ENCODE data around the gene GPD1. TPM values are rescaled to one million over a fixed set of nuclear protein-coding genes. Genes with fewer than 3 reads are reported as not detected.

Gene GPD1
- total RNA-seq, 6 experiments from 2014 or later = 43.6 to 210 (median 110) TPM

GRCh38 chr12:50075808-50076170, 28.0 kb upstream of the GPD1 start:
- no peak overlapping the region for H3K27ac ChIP-seq
- no peaks in the 10 kb centered on the region for H3K36me3 ChIP-seq
- intact Hi-C loops (cut with DNase I) = loop anchor here (5.0 to 10.0 kb wide), 2 partner anchors 97 to 99 kb away; no protein-coding TSS in a partner anchor
- TF ChIP-seq POLR2A (IDR thresholded peaks at IDR 0.05) = no peak
- no peak for TF ChIP-seq CTCF (IDR thresholded peaks at IDR 0.05)
- H3K27me3 ChIP-seq = no peaks in the 10 kb centered on the region
- no peak for DNase-seq
- peaks cover 0 to 7% (median 0%) of the 10 kb centered on the region in 4 donors for H3K4me1 ChIP-seq
- H3K4me3 ChIP-seq = no peak overlapping the region
- 100% methylated on average over 1 of the region's 1 CpG for WGBS (ENCODE audit: insufficient coverage, low coverage, low lambda C conversion rate, missing lambda C conversion rate)
- ATAC-seq = no peak
- H3K9me3 ChIP-seq = no peaks in the 10 kb centered on the region

GRCh38 chr12:50077099-50077498, 26.7 kb upstream of the GPD1 start:
- peaks cover 0 to 7% (median 0%) of the 10 kb centered on the region in 4 donors for H3K4me1 ChIP-seq
- no peaks in the 10 kb centered on the region for H3K9me3 ChIP-seq
- no peaks in the 10 kb centered on the region for H3K27me3 ChIP-seq
- intact Hi-C loops (cut with DNase I) = loop anchor here (5.0 to 10.0 kb wide), 2 partner anchors 95 to 98 kb away; no protein-coding TSS in a partner anchor
- no peaks in the 10 kb centered on the region for H3K36me3 ChIP-seq
- no CpG with 5 or more reads among the region's 12 CpGs for WGBS (ENCODE audit: insufficient coverage, low coverage, low lambda C conversion rate, missing lambda C conversion rate)
- H3K27ac ChIP-seq = no peak overlapping the region
- H3K4me3 ChIP-seq = no peak overlapping the region
- no peak for ATAC-seq
- peak in 1 of 3 donors; percentile 53 for DNase-seq
- TF ChIP-seq CTCF (IDR thresholded peaks at IDR 0.05) (no peak), POLR2A (IDR thresholded peaks at IDR 0.05) (no peak)

- intact Hi-C loops (cut with DNase I) = loop anchor here (5.0 to 10.0 kb wide), 2 partner anchors 94 to 97 kb away; no protein-coding TSS in a partner anchor
Measured at GRCh38 chr12:50078281-50078680, 25.5 kb upstream of the GPD1 start.

GRCh38 chr12:50079771-50080170, 24.0 kb upstream of the GPD1 start:
- Histone ChIP-seq H3K9me3 (no peaks in the 10 kb centered on the region), H3K36me3 (no peaks in the 10 kb centered on the region), H3K27ac (no peak overlapping the region), H3K4me3 (no peak overlapping the region), H3K27me3 (no peaks in the 10 kb centered on the region), H3K4me1 (peaks cover 0 to 14% (median 2%) of the 10 kb centered on the region in 4 donors)
- WGBS (ENCODE audit: insufficient coverage, low coverage, low lambda C conversion rate, missing lambda C conversion rate) = 96% methylated on average over 2 of the region's 5 CpGs
- TF ChIP-seq CTCF (IDR thresholded peaks at IDR 0.05) (no peak), POLR2A (IDR thresholded peaks at IDR 0.05) (no peak)
- DNase-seq (peak in 1 of 3 donors; percentile 13), ATAC-seq (no peak)
- intact Hi-C loops (cut with DNase I) = loop anchor here (5.0 to 10.0 kb wide), 2 partner anchors 93 to 95 kb away; no protein-coding TSS in a partner anchor

More at GRCh38 chr12:50078281-50078680, 25.5 kb upstream of the GPD1 start:
- Histone ChIP-seq H3K4me3 (no peak overlapping the region), H3K4me1 (peaks cover 0 to 7% (median 0%) of the 10 kb centered on the region in 4 donors), H3K36me3 (no peaks in the 10 kb centered on the region), H3K27me3 (no peaks in the 10 kb centered on the region), H3K27ac (no peak overlapping the region), H3K9me3 (no peaks in the 10 kb centered on the region)
- no peak for TF ChIP-seq POLR2A (IDR thresholded peaks at IDR 0.05)
- TF ChIP-seq CTCF (IDR thresholded peaks at IDR 0.05) = no peak
- DNase-seq (peak in 1 of 3 donors; percentile 46), ATAC-seq (no peak)
- WGBS (ENCODE audit: insufficient coverage, low coverage, low lambda C conversion rate, missing lambda C conversion rate) = 91% methylated on average over 5 of the region's 10 CpGs

Measured in right lobe of liver (tissue), 6 donors.